Keratinocyte (primary cell): ENCODE data around the gene ZNF576. TPM values are rescaled to one million over a fixed set of nuclear protein-coding genes. Genes with fewer than 3 reads are reported as not detected.

Source experiments
- DNase-seq: peaks from one replicate; pipeline ENCODE4 v3.0.0-alpha.2; 2011; ENCODE audit warnings: low read depth, missing footprints, low spot score
- FAIRE-seq: peaks from 2 replicates; lab custom pipeline; 2011; peaks lifted over from hg19 to GRCh38; lab: Jason Lieb, UNC
- H2AFZ ChIP-seq: 2 replicates; pipeline ENCODE4 v1.6.0; 2012; ENCODE audit warnings: low read length, control low read depth, inconsistent platforms; ENCODE audit not compliant: control insufficient read depth
- H3K27ac ChIP-seq: 2 replicates; pipeline ENCODE4 v1.5.1; 2011; ENCODE audit warnings: low read length; ENCODE audit not compliant: control insufficient read depth, insufficient read depth
- H3K27me3 ChIP-seq: 3 replicates; pipeline ENCODE4 v1.6.0; 2011; ENCODE audit warnings: low read length; ENCODE audit not compliant: control insufficient read depth, insufficient read depth; ENCODE audit errors: extremely low read depth
- H3K36me3 ChIP-seq, 2 experiments: 2 replicates in 1 of 2; 3 replicates in 1 of 2; pipeline ENCODE4 v1.5.1; 2011; ENCODE audit warnings: low read length in 2 of 2, mild to moderate bottlenecking in 1 of 2; ENCODE audit not compliant: control insufficient read depth in 2 of 2, insufficient read depth in 2 of 2; ENCODE audit errors: extremely low read depth in 1 of 2
- H3K4me1 ChIP-seq: 3 replicates; pipeline ENCODE4 v1.5.1; 2011; ENCODE audit warnings: low read length; ENCODE audit not compliant: control insufficient read depth, insufficient read depth; ENCODE audit errors: extremely low read depth
- H3K4me2 ChIP-seq: 3 replicates; pipeline ENCODE4 v1.6.0; 2011; ENCODE audit warnings: low read depth, low read length; ENCODE audit not compliant: control insufficient read depth, insufficient read depth; ENCODE audit errors: extremely low read depth
- H3K4me3 ChIP-seq, 3 experiments: fragments of 200-600 bp in 1 of 3; sonication (generic) in 1 of 3; 2 replicates in 2 of 3; 3 replicates in 1 of 3; pipeline ENCODE4 v1.5.1; 2011 to 2016; ENCODE audit warnings: low read length in 3 of 3, mild to moderate bottlenecking in 3 of 3, control low read depth in 2 of 3, inconsistent platforms in 1 of 3, low read depth in 1 of 3, mixed read lengths in 1 of 3, mixed run types in 1 of 3, moderate library complexity in 1 of 3; ENCODE audit not compliant: control insufficient read depth in 2 of 3, insufficient read depth in 2 of 3; ENCODE audit errors: extremely low read depth in 1 of 3
- H3K79me2 ChIP-seq: 2 replicates; pipeline ENCODE4 v1.6.0; 2012; ENCODE audit warnings: low read length; ENCODE audit not compliant: control insufficient read depth, insufficient read depth
- H3K9ac ChIP-seq: 3 replicates; pipeline ENCODE4 v1.6.0; 2011; ENCODE audit warnings: low read length; ENCODE audit not compliant: control insufficient read depth, insufficient read depth; ENCODE audit errors: extremely low read depth
- H3K9me1 ChIP-seq: 3 replicates; pipeline ENCODE4 v1.6.0; 2011; ENCODE audit warnings: low read length; ENCODE audit not compliant: control insufficient read depth, insufficient read depth; ENCODE audit errors: extremely low read depth
- H3K9me3 ChIP-seq: 2 replicates; pipeline ENCODE4 v1.5.1; 2012; ENCODE audit warnings: low read depth, low read length; ENCODE audit not compliant: control insufficient read depth
- H4K20me1 ChIP-seq: 3 replicates; pipeline ENCODE4 v1.6.0; 2011; ENCODE audit warnings: low read length; ENCODE audit not compliant: control insufficient read depth, insufficient read depth; ENCODE audit errors: extremely low read depth
- CTCF ChIP-seq, 3 experiments: IDR thresholded peaks in 1 of 3; conservative IDR thresholded peaks in 1 of 3; optimal IDR thresholded peaks in 1 of 3; 2 replicates in 2 of 3; 3 replicates in 1 of 3; pipeline versions ENCODE3 to v1.5.1; 2011; ENCODE audit warnings: low read length in 3 of 3, mild to moderate bottlenecking in 3 of 3, moderate library complexity in 2 of 3, control low read depth in 1 of 3, inconsistent platforms in 1 of 3; ENCODE audit not compliant: insufficient read depth in 2 of 3; ENCODE audit errors: extremely low read depth in 1 of 3
- EZH2 ChIP-seq: IDR thresholded peaks from one replicate; pipeline ENCODE4 v1.6.1; 2012; ENCODE audit warnings: inconsistent platforms, mild to moderate bottlenecking, low read length, moderate library complexity
- dilution Hi-C: fragments of 300-500 bp; cut with MboI; formaldehyde crosslinking; loops from one replicate; pipeline ENCODE4 v1.7.0; 2020; ENCODE audit warnings: low sequenced_read_pairs; ENCODE audit not compliant: extremely low pct_ligation_motif_present
- polyA plus RNA-seq, 5 experiments: library from polyadenylated mRNA; depleted of rRNA in 3 of 5; stranded (reverse) in 3 of 5; stranded (forward) in 1 of 5; unstranded in 1 of 5; fragments of >200 nt; gene quantifications; 1 replicate in 1 of 5; 2 replicates in 3 of 5; 3 replicates in 1 of 5; pipeline versions ENCODE4 v1.2.1 to v1.2.3, GENCODE V29; 2011 to 2012; ENCODE audit warnings: missing spikeins in 2 of 5, low read depth in 1 of 5, low replicate concordance in 1 of 5

Gene ZNF576
- polyA plus RNA-seq, 1 donor (not counting 4 experiments of a cell fraction or from before 2014, with no cell fraction given) = 6.4 TPM

DNA sequence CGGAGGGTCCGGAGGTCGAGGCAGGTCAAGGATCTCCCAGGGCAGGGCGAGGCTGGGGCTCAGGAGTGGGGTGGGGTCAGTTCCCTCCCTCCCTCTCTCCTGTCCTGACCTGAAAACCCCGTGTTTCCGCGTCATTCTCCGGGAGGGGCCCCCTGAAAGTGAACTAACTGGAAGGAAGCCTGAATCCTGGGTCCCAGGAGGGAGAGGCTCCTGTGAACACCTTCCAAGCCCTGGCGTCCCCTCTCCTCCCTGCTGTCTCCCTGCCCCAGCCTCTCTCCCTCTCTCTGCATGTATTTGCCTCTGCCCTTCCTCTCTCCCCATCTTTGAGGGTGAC is 44.0 kb downstream of the ZNF576 start:
- H3K9me1 ChIP-seq = no peaks in the 10 kb centered on the region
- H4K20me1 ChIP-seq = no peaks in the 10 kb centered on the region
- DNase-seq = no peak
- no peaks in the 10 kb centered on the region for H3K79me2 ChIP-seq
- H3K4me2 ChIP-seq = peak overlapping the region; percentile 74
- peak overlapping the region in 2 of 3 experiments; percentile 49 to 58 for H3K4me3 ChIP-seq
- H3K27me3 ChIP-seq = peaks cover 15% of the 10 kb centered on the region
- H3K27ac ChIP-seq = no peak overlapping the region
- no peak for TF ChIP-seq EZH2
- no peak for TF ChIP-seq CTCF (optimal IDR thresholded peaks at IDR 0.05 in 1 of 3, IDR thresholded peaks at IDR 0.05 in 1 of 3, conservative IDR thresholded peaks at IDR 0.05 in 1 of 3; ENCODE audit: extremely low read depth in 1 of 3, insufficient read depth in 2 of 3, low read length in 3 of 3)
- no peak for FAIRE-seq
- H3K36me3 ChIP-seq = no peaks in the 10 kb centered on the region
- peaks cover 7% of the 10 kb centered on the region for H3K4me1 ChIP-seq
- H3K9ac ChIP-seq = no peak overlapping the region
- no peaks in the 10 kb centered on the region for H3K9me3 ChIP-seq
- dilution Hi-C loops = no loop called here
- peak overlapping the region; percentile 66 for H2AFZ ChIP-seq

DNA sequence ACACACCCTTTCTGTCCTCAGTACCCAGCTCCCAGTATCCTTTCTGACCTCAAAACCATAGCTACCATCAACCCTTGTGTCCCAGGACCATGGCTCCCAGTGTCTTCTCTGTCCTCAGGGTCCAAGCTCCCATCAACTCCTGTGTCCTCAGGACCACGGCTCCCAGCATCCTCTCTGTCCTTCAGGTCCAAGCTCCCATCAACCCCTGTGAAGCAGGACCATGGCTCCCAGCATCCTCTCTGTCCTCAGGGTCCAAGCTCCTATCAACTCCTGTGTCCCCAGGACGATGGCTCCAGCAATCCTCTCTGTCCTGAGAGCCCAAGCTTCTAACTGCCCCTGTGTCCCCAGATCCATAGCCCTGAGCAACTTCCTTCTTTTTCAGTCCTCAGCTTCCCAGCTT is 44.9 kb downstream of the ZNF576 start:
- dilution Hi-C loops = no loop called here
- TF ChIP-seq CTCF (optimal IDR thresholded peaks at IDR 0.05 in 1 of 3, IDR thresholded peaks at IDR 0.05 in 1 of 3, conservative IDR thresholded peaks at IDR 0.05 in 1 of 3; ENCODE audit: extremely low read depth in 1 of 3, insufficient read depth in 2 of 3, low read length in 3 of 3) = no peak
- no peak for TF ChIP-seq EZH2

More for the DNA sequence above, 44.9 kb downstream of the ZNF576 start:
- H3K4me2 ChIP-seq = no peak overlapping the region
- no peak overlapping the region for H3K4me3 ChIP-seq
- no peaks in the 10 kb centered on the region for H3K9me1 ChIP-seq
- no peaks in the 10 kb centered on the region for H3K36me3 ChIP-seq
- H4K20me1 ChIP-seq = no peaks in the 10 kb centered on the region
- peaks cover 15% of the 10 kb centered on the region for H3K27me3 ChIP-seq
- no peak overlapping the region for H3K27ac ChIP-seq
- no peak overlapping the region for H2AFZ ChIP-seq
- no peak overlapping the region for H3K9ac ChIP-seq
- H3K9me3 ChIP-seq = no peaks in the 10 kb centered on the region
- H3K4me1 ChIP-seq = peaks cover 7% of the 10 kb centered on the region
- FAIRE-seq (no peak), DNase-seq (no peak)
- no peaks in the 10 kb centered on the region for H3K79me2 ChIP-seq
